22Rv1 (cell line): ENCODE measurements around the gene MPEG1.
A peak's percentile ranks its signal among the peaks of the same experiment; 100 is the strongest.

Experiments used
- H3K27ac ChIP-seq: fragments of 450-650 bp; 2 replicates; pipeline ENCODE4 v1.5.1; 2017
- CTCF ChIP-seq: fragments of 450-650 bp; IDR thresholded peaks from 2 replicates; pipeline ENCODE4 v1.5.1; 2017; ENCODE audit warnings: mild to moderate bottlenecking
- ZFX ChIP-seq: fragments of 450-650 bp; IDR thresholded peaks from 2 replicates; pipeline ENCODE4 v1.6.1; 2017; ENCODE audit warnings: antibody characterized with exemption, borderline replicate concordance

The MPEG1 gene

DNA sequence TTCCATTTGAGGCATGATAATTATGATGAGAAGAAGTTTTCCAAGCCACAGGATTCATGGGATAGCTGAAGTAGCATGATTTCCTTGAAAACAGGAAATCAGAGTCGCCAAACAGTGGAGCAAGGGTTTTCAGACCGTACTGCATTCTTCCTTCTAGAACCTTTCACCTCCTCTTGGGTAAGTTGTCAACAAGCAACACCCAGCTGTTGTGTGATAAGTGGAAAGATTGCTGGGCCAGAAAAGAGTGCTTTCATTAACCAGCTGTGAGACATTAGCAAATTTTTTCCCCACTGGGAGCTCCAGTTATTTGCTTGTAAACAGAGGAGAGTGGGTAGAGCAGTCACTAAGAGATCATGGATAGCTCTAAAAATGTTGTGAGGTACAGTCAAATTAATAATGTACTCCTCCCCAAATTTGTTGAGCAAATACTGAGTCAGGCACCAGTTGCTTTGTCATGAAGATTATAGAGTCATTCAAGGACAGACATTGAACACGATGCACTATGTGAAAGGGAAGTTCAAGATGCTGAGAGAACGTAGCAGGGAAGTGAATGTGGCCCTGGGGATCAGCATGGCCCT is 11.7 kb upstream of the MPEG1 start:
- TF ChIP-seq CTCF (no peak), ZFX (no peak)
- no peak overlapping the region for H3K27ac ChIP-seq

DNA sequence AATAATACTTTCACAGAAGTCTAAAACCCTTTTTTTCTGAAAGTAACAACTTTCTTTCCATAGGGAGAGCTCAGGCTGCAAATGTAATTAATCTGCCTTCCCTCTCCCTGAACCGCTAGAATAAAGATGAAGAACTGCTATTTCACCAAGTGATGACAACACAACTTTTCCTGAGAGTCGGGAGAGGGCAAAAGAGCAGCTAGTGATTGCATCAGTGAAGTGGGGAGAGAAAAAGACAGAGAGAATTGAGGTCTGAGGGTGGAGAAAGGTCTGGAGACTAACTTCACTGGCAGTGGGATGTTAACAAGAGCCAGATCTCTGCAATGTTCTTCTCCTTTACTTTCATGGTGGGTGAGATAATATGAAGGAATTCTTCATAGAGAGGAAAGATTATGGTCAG is 10.9 kb upstream of the MPEG1 start:
- no peak for TF ChIP-seq CTCF
- no peak for TF ChIP-seq ZFX
- H3K27ac ChIP-seq: no peak overlapping the region

DNA sequence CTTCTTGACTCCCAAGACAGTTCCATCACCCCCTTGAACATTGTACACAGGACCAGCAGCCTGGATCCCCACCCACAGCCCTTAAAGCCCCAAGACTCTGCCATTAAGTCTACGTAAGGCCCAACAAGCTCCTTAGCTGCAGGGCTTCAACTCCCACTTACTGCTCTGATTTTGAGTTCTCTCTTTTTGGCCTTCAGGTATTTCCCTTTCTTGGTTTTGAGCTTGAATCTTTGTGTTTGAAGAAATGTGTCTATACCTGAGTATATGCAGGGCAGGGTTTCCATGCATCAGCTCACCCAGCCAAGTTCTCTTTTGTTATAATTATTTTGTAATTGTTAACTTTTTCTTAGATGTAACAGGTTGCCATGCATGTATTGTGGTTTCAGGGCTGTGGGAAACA is 10.4 kb upstream of the MPEG1 start:
- TF ChIP-seq CTCF (no peak), ZFX (no peak)
- no peak overlapping the region for H3K27ac ChIP-seq

DNA sequence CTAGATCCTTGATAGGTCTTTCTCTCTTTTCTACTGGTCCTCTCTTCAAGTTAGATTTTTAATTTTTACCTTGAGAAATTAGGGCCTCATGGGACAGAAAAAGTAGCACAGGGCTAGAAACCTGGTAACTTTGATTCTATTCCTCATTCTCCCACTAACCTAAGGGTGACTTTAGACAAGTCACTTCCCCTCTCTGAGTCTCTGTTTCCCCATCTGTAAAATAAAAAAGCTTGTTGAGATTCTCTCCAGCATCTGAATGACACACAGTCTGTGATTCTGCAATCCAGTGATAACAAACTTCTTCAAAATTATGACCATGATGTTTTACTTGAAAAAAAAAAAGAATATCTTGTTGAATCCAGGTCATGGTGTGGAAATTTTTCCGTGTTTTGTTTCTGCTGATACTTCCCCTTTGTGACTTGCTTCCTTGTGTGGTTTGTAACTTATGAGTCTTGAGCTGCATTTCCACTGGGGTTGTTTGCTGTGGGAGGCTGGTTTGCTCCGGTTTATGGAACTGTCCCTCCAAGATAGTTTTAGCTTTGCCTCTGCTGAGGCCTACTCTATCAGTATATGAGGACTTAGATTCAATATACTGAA is 9.8 kb upstream of the MPEG1 start:
- TF ChIP-seq ZFX (no peak), CTCF (no peak)
- H3K27ac ChIP-seq: no peak overlapping the region

DNA sequence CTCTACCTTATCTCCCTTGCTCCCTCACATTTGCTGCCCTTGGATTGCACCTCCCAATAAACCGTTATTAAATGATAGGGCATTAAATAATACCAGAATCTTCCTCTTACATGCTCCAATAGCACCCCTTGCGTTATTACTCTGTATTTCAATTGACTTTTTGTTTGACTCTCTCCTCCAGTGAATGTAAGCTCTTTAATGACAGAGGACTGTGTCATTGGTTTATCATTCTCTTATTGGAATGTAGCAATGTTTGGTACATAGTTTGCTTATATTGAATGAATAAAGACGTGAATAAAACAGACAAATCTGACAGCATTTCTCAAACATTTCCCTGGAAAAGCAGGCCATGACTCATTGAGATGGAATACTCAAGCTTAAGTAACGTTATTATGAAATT is 8.7 kb upstream of the MPEG1 start:
- TF ChIP-seq CTCF (peak; percentile 8; the same call in 1 of the 2 replicates), ZFX (no peak)
- no peak overlapping the region for H3K27ac ChIP-seq

DNA sequence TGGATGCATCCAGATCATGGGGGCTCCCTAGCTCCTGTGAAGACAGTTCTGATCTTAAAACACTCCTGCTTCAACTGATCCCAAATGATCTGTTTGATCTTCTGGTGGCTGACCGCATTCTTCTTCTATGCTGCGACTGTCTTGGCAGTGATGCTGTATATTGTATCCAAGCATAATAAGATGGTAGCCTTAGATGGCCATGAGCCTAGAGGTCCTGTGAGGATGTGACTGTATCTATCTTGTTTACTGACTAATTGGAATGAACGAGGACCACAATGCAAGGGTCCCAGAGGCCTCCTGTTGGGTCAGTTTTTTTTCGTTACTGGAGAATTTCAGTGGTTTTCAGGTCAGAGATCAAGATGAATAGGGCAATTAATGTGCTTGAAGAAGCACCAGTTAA is 7.1 kb upstream of the MPEG1 start:
- TF ChIP-seq CTCF (no peak), ZFX (no peak)
- H3K27ac ChIP-seq: no peak overlapping the region

DNA sequence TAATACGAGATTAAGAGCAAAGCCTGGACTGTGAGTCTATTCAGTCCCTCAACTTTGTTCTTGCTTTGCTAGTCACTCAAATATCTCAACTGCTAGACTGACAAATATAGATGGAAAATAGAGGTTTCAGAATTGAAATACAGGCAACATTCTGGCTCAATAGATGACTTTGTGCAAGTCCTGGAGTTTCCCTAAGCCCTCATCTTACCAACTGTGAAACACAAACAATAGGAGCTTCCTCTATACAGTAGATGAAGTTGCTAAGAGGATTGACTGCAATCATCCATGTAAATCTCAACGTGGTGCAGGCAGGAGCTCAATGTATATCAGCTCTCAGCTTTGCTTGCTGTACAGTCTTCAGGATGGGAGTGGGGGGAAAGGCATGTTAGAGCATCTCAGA is 6.2 kb upstream of the MPEG1 start:
- TF ChIP-seq ZFX (no peak), CTCF (no peak)

More for the DNA sequence above, 6.2 kb upstream of the MPEG1 start:
- H3K27ac ChIP-seq: no peak overlapping the region
